GM19238 (cell line): ENCODE data around the gene RHPN2.
"Not testable (repeated sequence)": the region's sequence is repeated elsewhere in the genome, so short reads cannot be mapped to it uniquely, and the experiment has no call there.

Source experiments
- DNase-seq: peaks from one replicate; pipeline ENCODE4 v3.0.0; 2011; ENCODE audit warnings: low spot score; ENCODE audit not compliant: insufficient read length

The RHPN2 gene

GRCh38 chr19:33032218-33032781, 32.4 kb downstream of the RHPN2 start:
- no peak for DNase-seq

DNA sequence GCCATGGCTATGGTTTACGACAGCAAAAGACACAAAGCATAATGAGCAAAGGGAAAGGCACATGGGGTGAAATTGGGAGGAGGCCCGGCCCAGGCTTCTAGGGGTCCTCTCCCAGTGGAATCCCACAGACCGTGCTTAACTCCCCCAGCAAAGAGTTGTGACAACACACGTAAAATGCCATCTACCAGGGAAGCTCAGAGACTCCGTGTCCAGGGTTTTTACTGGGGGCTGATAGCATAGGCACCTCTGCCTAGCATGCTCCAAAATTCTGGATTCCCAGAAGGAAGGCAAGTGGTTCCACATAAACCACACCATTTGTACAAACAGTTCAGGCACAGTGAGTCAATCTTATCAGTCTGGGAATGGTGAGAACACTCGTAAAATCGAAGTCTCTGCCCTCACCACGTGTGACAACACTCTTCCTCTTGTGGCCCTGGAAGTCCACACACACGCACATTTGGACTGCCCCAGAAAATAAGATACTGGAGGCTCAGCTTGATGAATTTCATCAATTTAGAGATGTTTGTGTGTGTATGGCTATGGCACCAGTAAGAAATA, 34.9 kb downstream of the RHPN2 start:
- DNase-seq: no peak

GRCh38 chr19:33026602-33027001, 38.1 kb downstream of the RHPN2 start:
- DNase-seq: not testable (repeated sequence)

DNA sequence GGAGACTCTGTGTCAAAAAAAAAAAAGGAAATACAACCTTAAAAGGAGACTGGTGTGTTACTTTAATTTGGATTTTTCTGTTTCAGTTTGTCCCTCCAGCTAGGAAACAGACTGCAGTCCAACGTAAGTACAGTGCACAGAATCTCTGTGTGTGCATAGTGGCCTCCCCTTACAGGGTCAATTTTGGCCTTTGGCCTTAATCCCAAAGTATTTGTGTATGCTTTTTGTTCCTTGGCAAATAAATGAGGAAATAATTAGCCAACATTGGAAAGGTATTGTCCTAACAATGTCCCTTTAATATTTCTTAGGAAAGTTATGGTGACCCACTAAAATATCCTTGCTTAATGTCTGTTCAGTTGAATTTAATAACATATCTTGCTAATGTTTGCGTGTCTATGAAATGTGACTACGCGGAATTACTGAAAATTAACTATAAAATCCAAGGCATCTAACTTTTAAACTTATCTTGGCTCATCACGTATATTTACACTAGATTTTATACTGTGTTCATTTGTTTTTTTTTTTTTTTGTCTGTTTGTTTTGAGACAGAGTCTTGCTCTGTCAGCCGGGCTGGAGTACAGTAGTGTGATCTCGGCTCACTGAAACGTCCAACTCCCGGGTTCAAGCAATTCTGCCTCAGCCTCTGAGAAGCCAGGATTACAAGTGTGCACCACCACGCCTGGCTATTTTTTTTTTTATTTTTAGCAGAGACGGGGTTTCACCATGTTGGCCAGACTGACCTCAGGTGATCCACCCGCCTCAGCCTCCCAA, 39.0 kb downstream of the RHPN2 start:
- not testable (repeated sequence) for DNase-seq

DNA sequence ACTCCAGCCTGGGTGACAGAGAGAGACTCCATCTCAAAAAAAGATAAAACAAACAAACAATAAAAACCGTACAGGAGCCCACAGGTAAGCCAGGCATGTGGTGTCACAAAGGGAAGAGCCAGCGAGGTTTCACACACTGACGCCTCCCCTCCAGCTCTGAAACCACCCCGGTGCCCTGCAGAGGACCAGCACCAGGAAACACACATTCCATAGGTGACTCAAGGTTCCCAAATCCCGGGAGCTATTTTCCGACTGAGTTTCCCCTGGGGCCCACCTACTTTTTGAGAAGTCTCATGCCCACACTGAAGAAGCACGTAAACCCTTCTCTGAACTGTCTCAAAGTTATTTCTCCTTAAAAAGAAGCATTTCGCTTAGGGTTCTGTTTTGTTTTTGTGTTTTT, 40.3 kb downstream of the RHPN2 start:
- DNase-seq: no peak

GRCh38 chr19:33022472-33023116, 42.1 kb downstream of the RHPN2 start:
- DNase-seq: no peak

GRCh38 chr19:33010891-33011290, 53.8 kb downstream of the RHPN2 start:
- DNase-seq: not testable (repeated sequence)

DNA sequence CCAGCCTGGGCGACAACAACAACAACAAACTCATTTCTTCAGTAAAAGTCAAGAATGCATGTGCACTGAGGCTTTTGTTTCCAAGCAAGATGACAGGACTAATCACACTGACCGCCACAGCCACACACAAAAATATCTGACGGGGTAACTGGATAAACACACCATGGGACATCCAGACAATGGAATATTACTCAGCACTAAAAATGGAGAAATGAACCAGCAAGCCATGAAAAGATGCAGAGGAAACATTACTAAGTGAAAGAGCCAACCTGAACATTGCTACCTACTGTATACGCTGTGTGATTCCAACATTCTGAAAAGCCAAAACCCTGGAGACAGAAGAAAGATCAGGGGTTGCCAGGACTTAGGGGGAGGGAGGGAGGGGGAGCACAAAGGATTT, 56.0 kb downstream of the RHPN2 start:
- no peak for DNase-seq

DNA sequence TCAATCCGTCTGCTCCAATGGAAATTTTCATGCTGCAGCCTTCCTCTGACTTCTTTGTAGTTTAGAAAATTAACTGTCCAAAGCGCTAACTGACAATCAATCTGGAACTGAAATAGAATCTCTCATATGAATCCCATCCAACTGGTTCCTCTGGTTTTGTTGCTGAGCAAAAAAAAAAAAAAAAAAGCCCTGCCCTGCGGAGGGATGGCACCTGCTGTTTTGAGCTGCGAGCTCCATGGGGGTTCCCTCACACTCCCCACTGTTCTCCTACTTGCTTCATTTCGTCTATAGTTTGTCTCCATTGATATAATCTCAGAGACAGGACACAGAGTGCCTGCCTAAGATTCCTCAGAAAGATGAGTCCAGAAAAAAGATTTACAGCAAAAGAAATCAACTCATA, 59.2 kb downstream of the RHPN2 start:
- DNase-seq: no peak

GRCh38 chr19:33003424-33004024, 61.2 kb downstream of the RHPN2 start:
- not testable (repeated sequence) for DNase-seq

DNA sequence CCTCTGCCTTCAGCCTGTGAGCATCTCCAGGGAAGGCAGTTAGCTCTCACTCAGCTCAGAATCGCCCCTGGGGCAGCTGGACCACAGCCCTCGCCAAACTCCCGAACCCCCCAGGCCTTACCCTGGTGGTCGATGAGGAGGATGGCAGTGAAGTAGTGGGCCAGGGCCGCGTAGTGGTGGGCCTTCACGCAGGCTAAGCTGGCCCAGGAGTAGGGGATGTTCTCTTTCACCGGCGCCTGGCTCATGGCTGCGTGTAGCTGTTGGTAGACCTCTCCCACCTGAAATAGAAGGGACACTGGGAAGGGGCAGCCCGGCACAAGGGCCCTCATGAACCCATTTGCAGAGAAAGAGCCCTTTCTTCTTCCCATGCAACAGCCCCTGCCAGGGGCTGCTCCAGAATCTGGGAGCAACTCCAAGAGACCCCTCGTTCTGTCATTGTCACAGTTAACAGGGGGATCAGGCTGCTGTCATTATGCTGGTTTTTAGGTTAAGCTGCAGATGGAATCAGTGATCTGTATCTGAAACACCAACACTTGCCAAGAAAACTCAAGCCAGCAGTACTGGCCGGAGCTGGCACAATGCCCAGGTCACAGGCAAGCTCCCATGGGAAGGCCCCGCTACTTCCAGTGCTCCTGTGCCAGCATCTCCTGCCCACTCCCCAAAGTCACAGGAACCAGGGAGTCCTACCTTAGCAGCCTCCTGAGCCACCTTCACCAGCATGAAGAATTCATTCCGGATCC, 62.4 kb downstream of the RHPN2 start:
- not testable (repeated sequence) for DNase-seq

- DNase-seq: no peak
Observed at GRCh38 chr19:33000910-33001309, 63.8 kb downstream of the RHPN2 start.

DNA sequence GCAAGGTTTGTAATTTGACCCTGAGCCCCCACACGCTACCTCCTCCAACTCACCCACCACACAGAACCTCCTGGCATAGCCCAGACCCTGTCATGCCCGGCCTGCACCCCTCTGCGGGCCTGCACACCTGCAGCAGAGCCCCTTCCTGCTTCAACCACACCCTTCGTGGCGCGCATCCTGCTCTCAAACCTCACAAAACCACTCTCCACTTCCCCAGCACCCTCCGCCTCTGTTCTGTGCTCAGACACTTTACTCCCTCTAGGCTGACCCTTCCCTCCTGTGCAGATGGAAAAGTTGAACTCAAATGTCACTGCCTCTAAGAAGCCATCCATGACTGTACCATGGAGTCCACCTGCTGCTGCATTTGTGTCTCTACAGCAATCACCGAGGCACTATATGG, 64.2 kb downstream of the RHPN2 start:
- DNase-seq: no peak

- DNase-seq: no peak
Observed at GRCh38 chr19:32998722-32999121, 66.0 kb downstream of the RHPN2 start.

- DNase-seq: no peak
Observed at GRCh38 chr19:32997716-32998355, 66.9 kb downstream of the RHPN2 start.

DNA sequence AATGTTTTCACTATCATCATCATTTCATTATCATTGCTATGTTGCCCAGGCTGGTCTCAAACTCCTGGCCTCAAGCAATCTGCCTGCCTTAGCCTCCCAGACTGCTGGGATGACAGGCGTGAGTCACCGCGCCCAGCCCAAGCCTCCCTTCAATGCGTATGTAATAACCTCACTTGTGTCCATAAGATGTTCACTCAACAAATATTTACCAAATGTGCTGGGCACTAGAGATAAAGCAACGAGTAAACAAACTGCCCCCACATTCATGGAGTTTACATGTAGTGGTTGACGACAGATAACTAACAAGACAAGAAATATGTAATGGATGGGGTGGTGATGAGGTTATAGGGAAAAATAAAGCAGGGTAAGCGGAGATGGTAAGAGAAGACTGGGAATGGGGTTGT, 67.6 kb downstream of the RHPN2 start:
- DNase-seq: not testable (repeated sequence)

DNA sequence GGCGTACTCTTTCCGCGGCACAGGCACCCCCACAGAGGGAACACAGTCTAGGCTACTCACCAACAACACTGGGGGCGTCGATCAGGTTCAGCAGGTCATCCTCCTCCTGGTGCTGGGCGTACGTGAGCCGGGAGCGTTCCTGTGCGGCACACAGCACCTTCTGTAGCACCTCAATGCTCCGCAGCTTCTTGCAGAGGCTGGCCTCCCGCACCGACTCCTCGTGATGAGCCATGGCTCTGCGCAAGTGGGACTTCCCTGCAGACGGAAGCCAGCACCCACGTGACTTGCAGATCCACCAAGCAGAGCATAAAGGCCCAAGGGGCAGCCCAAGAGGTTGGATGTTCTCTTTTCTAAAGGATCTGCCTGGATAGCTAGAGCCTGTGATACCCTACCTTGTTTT, 68.7 kb downstream of the RHPN2 start:
- DNase-seq: not testable (repeated sequence)

- no peak for DNase-seq
Observed at GRCh38 chr19:32988724-32989123, 76.0 kb downstream of the RHPN2 start.

GRCh38 chr19:32988254-32988653, 76.4 kb downstream of the RHPN2 start:
- not testable (repeated sequence) for DNase-seq

- not testable (repeated sequence) for DNase-seq
Observed at GRCh38 chr19:32982488-32982887, 82.2 kb downstream of the RHPN2 start.

GRCh38 chr19:32979807-32980206, 84.9 kb downstream of the RHPN2 start:
- DNase-seq: not testable (repeated sequence)
